ENCODE measurements around the gene EHD3.

DNA sequence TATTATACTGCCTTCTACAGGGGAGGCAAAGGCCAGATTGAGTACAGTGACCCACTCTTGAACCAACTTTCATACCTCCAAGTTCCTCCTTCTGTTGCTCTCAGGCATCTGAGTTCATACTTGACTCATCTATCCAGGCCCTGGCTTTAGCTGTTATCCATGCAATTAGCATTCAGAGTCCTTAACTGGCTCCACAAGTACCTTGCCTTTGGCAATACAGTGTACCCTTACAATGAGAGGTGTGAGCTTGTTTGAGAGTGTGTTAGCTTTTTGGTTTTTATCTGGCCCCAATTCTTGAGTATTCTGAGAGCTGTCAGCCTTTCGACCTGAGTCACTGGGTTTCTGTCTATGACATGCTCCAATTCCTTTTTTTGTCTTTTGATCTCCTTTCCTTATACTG, 60.2 kb downstream of the EHD3 start:
- TF ChIP-seq, protein P1, sequence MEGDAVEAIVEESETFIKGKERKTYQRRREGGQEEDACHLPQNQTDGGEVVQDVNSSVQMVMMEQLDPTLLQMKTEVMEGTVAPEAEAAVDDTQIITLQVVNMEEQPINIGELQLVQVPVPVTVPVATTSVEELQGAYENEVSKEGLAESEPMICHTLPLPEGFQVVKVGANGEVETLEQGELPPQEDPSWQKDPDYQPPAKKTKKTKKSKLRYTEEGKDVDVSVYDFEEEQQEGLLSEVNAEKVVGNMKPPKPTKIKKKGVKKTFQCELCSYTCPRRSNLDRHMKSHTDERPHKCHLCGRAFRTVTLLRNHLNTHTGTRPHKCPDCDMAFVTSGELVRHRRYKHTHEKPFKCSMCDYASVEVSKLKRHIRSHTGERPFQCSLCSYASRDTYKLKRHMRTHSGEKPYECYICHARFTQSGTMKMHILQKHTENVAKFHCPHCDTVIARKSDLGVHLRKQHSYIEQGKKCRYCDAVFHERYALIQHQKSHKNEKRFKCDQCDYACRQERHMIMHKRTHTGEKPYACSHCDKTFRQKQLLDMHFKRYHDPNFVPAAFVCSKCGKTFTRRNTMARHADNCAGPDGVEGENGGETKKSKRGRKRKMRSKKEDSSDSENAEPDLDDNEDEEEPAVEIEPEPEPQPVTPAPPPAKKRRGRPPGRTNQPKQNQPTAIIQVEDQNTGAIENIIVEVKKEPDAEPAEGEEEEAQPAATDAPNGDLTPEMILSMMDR (IDR thresholded peaks at IDR 0.05; ENCODE audit: low read length), result no peak
- no peak for TF ChIP-seq EZH2 (optimal IDR thresholded peaks at IDR 0.05; ENCODE audit: low read depth, low read length)

Measured in MM.1S (cell line).